GM15510 (cell line): Measurements from ENCODE around the gene CTXN1.

Experiments
- POLR2A ChIP-seq: IDR thresholded peaks from 3 replicates; pipeline ENCODE4 v1.6.1; 2011; ENCODE audit warnings: borderline replicate concordance; ENCODE audit not compliant: insufficient read length; ENCODE audit errors: extremely low read depth

Gene CTXN1

GRCh38 chr19:7931221-7932061 lies 5.5 kb upstream of the CTXN1 start:
- no peak for TF ChIP-seq POLR2A

- no peak for TF ChIP-seq POLR2A
Measured at GRCh38 chr19:7930765-7931164, 4.8 kb upstream of the CTXN1 start.

- TF ChIP-seq POLR2A: no peak
Measured at GRCh38 chr19:7928741-7929701, 3.1 kb upstream of the CTXN1 start.

GRCh38 chr19:7928334-7928706 lies 2.4 kb upstream of the CTXN1 start:
- no peak for TF ChIP-seq POLR2A

GRCh38 chr19:7927605-7928333 lies 1.8 kb upstream of the CTXN1 start:
- TF ChIP-seq POLR2A: no peak

- TF ChIP-seq POLR2A: no peak
Measured at GRCh38 chr19:7926727-7927604, 1.0 kb upstream of the CTXN1 start.

- no peak for TF ChIP-seq POLR2A
Measured at GRCh38 chr19:7925171-7925851, 624 bp downstream of the CTXN1 start.

GRCh38 chr19:7924651-7925170 lies 1.2 kb downstream of the CTXN1 start:
- no peak for TF ChIP-seq POLR2A

- TF ChIP-seq POLR2A: no peak
Measured at GRCh38 chr19:7924241-7924640, 1.7 kb downstream of the CTXN1 start.

GRCh38 chr19:7923295-7924191 lies 2.4 kb downstream of the CTXN1 start:
- no peak for TF ChIP-seq POLR2A

- TF ChIP-seq POLR2A: no peak
Measured at GRCh38 chr19:7922836-7923195, 3.1 kb downstream of the CTXN1 start.
